ENCODE results near the gene HAT1. TPM values are rescaled to one million over a fixed set of nuclear protein-coding genes. Genes with fewer than 3 reads are reported as not detected.

HAT1 gene
- total RNA-seq, 4 donors from 2014 or later: 34.0 to 68.7 (median 50.4) TPM

DNA sequence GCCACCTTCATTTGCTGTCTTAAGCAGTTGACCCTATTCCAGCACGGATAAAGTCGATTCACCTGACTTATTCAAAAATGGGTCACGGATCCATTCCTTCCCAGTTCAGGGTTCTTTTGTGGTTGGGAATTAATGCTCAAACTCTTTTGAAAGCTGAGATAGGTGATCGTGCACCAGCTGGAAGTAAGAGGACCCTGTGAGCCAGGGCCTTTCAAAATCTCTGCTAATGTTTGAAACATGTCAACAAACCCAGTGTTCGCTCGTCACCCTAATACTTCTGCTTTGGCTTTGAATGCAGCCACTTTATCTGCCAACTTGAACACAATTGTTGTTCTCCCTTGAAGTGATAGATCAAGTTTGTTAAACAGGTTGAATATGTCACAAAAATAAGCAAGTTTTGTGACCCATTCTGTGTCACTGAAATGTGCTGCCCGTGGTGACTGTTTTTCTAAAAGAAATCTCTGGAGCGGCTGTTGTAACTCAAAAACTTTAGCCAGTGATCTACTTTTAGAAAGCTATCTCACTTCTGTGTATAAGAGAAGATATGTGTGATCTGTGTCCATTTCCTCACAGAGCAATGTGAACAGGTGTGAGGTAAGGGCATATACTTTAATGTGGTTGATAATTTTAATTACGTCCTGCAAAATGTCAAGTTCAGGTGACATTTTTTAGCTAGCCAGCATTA is 16.9 kb downstream of the HAT1 start:
- DNase-seq: no peak

DNA sequence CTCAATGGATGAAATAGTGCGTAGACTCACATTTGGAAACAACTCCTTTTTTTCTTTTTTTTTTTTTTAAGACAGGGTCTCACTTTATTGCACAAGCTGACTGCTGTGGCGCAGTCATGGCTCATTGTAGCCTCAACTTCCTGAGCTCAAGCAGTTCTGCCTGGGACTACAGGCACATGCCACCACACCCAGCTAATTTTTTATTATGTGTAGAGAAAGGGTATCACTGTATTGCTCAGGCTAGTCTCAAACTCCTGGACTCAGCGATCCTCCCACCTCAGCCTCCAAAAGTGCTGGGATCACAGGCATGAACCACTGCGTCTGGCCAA is 17.4 kb downstream of the HAT1 start:
- no peak for TF ChIP-seq POLR2A (IDR thresholded peaks at IDR 0.05)
- Histone ChIP-seq H3K27me3 (no peaks in the 10 kb centered on the region), H3K9me3 (no peaks in the 10 kb centered on the region), H3K4me1 (peaks cover 6 to 12% of the 10 kb centered on the region in 2 donors), H3K4me3 (replicated peaks in 1 of 3) (no peak overlapping the region), H3K27ac (no peak overlapping the region), H3K36me3 (no peaks in the 10 kb centered on the region)
- 84 to 95% methylated on average over 4 of the region's 4 CpGs for whole genome bisulfite sequencing, 2 donors
- no peak for DNase-seq
- intact Hi-C loops (cut with DNase I): no loop called here

More for the DNA sequence above, 16.9 kb downstream of the HAT1 start:
- no peak overlapping the region for H3K27ac ChIP-seq
- TF ChIP-seq POLR2A (IDR thresholded peaks at IDR 0.05): no peak
- H3K4me1 ChIP-seq: peaks cover 6 to 12% of the 10 kb centered on the region in 2 donors
- no peaks in the 10 kb centered on the region for H3K27me3 ChIP-seq
- H3K4me3 ChIP-seq (replicated peaks in 1 of 3): no peak overlapping the region
- intact Hi-C loops (cut with DNase I): no loop called here
- no peaks in the 10 kb centered on the region for H3K36me3 ChIP-seq
- 92 to 96% methylated on average over 9 of the region's 9 CpGs for WGBS, 2 donors
- no peaks in the 10 kb centered on the region for H3K9me3 ChIP-seq

GRCh38 chr2:171941316-171941699 is 19.0 kb downstream of the HAT1 start:
- Histone ChIP-seq H3K4me1 (peaks cover 3 to 4% of the 10 kb centered on the region in 2 donors), H3K9me3 (no peaks in the 10 kb centered on the region), H3K36me3 (no peaks in the 10 kb centered on the region), H3K4me3 (replicated peaks in 1 of 3) (no peak overlapping the region), H3K27ac (no peak overlapping the region), H3K27me3 (no peaks in the 10 kb centered on the region)
- whole genome bisulfite sequencing, 2 donors: 99% methylated on average over 6 of the region's 6 CpGs
- TF ChIP-seq, protein P1, sequence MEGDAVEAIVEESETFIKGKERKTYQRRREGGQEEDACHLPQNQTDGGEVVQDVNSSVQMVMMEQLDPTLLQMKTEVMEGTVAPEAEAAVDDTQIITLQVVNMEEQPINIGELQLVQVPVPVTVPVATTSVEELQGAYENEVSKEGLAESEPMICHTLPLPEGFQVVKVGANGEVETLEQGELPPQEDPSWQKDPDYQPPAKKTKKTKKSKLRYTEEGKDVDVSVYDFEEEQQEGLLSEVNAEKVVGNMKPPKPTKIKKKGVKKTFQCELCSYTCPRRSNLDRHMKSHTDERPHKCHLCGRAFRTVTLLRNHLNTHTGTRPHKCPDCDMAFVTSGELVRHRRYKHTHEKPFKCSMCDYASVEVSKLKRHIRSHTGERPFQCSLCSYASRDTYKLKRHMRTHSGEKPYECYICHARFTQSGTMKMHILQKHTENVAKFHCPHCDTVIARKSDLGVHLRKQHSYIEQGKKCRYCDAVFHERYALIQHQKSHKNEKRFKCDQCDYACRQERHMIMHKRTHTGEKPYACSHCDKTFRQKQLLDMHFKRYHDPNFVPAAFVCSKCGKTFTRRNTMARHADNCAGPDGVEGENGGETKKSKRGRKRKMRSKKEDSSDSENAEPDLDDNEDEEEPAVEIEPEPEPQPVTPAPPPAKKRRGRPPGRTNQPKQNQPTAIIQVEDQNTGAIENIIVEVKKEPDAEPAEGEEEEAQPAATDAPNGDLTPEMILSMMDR (IDR thresholded peaks at IDR 0.05): no peak
- TF ChIP-seq POLR2A (IDR thresholded peaks at IDR 0.05): no peak
- intact Hi-C loops (cut with DNase I): no loop called here
- DNase-seq: no peak

DNA sequence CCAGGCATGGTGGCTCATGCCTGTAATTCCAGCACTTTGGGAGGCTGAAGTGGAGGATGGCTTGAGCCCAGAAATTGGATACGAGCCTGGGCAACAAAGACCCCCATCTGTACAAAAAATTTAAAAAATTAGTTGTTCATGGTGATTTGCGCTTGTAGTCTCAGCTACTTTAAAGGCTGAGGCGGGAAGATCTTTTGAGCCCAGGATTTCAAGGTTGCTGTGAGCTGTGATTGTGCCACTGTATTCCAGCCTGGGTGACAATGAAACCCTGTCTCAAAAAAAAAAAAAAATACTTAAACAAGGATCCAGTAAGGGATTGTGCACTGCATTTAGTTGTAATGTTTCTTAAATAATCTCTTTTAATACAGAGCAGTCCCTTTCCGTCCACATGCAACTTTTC is 21.6 kb downstream of the HAT1 start:
- no peaks in the 10 kb centered on the region for H3K4me1 ChIP-seq
- H3K36me3 ChIP-seq: no peaks in the 10 kb centered on the region
- WGBS, 2 donors: 93 to 95% methylated on average over 4 of the region's 4 CpGs
- H3K4me3 ChIP-seq (replicated peaks in 1 of 3): no peak overlapping the region
- H3K27me3 ChIP-seq: no peaks in the 10 kb centered on the region
- no peaks in the 10 kb centered on the region for H3K9me3 ChIP-seq
- intact Hi-C loops (cut with DNase I): no loop called here
- H3K27ac ChIP-seq: no peak overlapping the region
- TF ChIP-seq, protein P1 (IDR thresholded peaks at IDR 0.05): no peak
- no peak for TF ChIP-seq POLR2A (IDR thresholded peaks at IDR 0.05)
- DNase-seq: no peak

- TF ChIP-seq, protein P1 (IDR thresholded peaks at IDR 0.05): no peak
- TF ChIP-seq POLR2A (IDR thresholded peaks at IDR 0.05): no peak
- H3K9me3 ChIP-seq: no peaks in the 10 kb centered on the region
- H3K27me3 ChIP-seq: no peaks in the 10 kb centered on the region
- no peaks in the 10 kb centered on the region for H3K4me1 ChIP-seq
- intact Hi-C loops (cut with DNase I): no loop called here
- DNase-seq: no peak
- no peaks in the 10 kb centered on the region for H3K36me3 ChIP-seq
- no peak overlapping the region for H3K4me3 ChIP-seq (replicated peaks in 1 of 3)
- no peak overlapping the region for H3K27ac ChIP-seq
These were observed 30.0 kb downstream of the HAT1 start for GRCh38 chr2:171952276-171952675.

DNA sequence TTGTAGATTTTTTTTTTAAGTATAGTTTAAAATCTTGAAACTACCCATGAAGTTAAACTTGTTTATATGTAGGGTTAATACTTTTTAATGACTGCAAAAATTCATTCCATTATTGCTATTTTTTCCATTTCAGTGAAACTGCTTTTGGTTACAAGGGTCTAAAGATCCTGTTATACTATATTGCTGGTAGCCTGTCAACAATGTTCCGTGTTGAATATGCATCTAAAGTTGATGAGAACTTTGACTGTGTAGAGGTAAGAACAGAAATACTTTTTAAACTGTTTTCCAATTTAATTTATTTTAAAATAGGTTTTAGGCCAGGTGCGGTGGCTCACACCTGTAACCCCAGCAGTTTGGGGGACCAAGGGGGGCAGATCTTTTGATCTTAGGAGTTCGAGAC is 30.5 kb downstream of the HAT1 start:
- H3K27ac ChIP-seq: no peak overlapping the region
- intact Hi-C loops (cut with DNase I): no loop called here
- no peak for DNase-seq
- 98 to 99% methylated on average over 3 of the region's 3 CpGs for WGBS, 2 donors
- H3K4me1 ChIP-seq: no peaks in the 10 kb centered on the region
- TF ChIP-seq, protein P1 (IDR thresholded peaks at IDR 0.05): no peak
- TF ChIP-seq POLR2A (IDR thresholded peaks at IDR 0.05): no peak
- no peaks in the 10 kb centered on the region for H3K36me3 ChIP-seq
- H3K9me3 ChIP-seq: no peaks in the 10 kb centered on the region
- no peaks in the 10 kb centered on the region for H3K27me3 ChIP-seq
- H3K4me3 ChIP-seq (replicated peaks in 1 of 3): no peak overlapping the region

Data from thyroid gland (tissue), 4 donors.